Bone marrow (tissue), 2 donors: ENCODE results near the gene EAF1.
A peak's percentile ranks its signal among the peaks of the same experiment; 100 is the strongest.
"Not testable (repeated sequence)": the region's sequence is repeated elsewhere in the genome, so short reads cannot be mapped to it uniquely, and the experiment has no call there.

Experiments
- DNase-seq, 2 donors: peaks; one replicate each; lab custom pipeline; 2025; lab: John Stamatoyannopoulos, UW

EAF1 gene

GRCh38 chr3:15405448-15406050 lies 21.8 kb upstream of the EAF1 start:
- peak in 1 of 2 donors; percentile 75 for DNase-seq

- peak in 1 of 2 donors; percentile 17 for DNase-seq
Observed at GRCh38 chr3:15409239-15409638, 18.2 kb upstream of the EAF1 start.

GRCh38 chr3:15409774-15410173 lies 17.6 kb upstream of the EAF1 start:
- DNase-seq = no peak

GRCh38 chr3:15410966-15411365 lies 16.4 kb upstream of the EAF1 start:
- not testable (repeated sequence) for DNase-seq

- DNase-seq = no peak
Observed at GRCh38 chr3:15420871-15421270, 6.5 kb upstream of the EAF1 start.

- no peak for DNase-seq
Observed at GRCh38 chr3:15426579-15427118, 749 bp upstream of the EAF1 start.

- DNase-seq = no peak
Observed at GRCh38 chr3:15427981-15428380, 583 bp downstream of the EAF1 start.

GRCh38 chr3:15428539-15428938 lies 1.1 kb downstream of the EAF1 start:
- DNase-seq = peak in 1 of 2 donors; percentile 25

GRCh38 chr3:15429080-15429479 lies 1.7 kb downstream of the EAF1 start:
- DNase-seq = no peak

GRCh38 chr3:15430624-15431023 lies 3.2 kb downstream of the EAF1 start:
- no peak for DNase-seq

GRCh38 chr3:15431256-15431837 lies 3.9 kb downstream of the EAF1 start:
- DNase-seq = no peak

- no peak for DNase-seq
Observed at GRCh38 chr3:15433531-15433930, 6.1 kb downstream of the EAF1 start.

GRCh38 chr3:15434756-15435155 lies 7.4 kb downstream of the EAF1 start:
- no peak for DNase-seq

GRCh38 chr3:15436246-15436645 lies 8.8 kb downstream of the EAF1 start:
- no peak for DNase-seq

GRCh38 chr3:15438983-15439382 lies 11.6 kb downstream of the EAF1 start:
- DNase-seq = peak in 1 of 2 donors; percentile 90

GRCh38 chr3:15439476-15439875 lies 12.1 kb downstream of the EAF1 start:
- DNase-seq = no peak

- peak in 1 of 2 donors; percentile 86 for DNase-seq
Observed at GRCh38 chr3:15440891-15441290, 13.5 kb downstream of the EAF1 start.

GRCh38 chr3:15443826-15444524 lies 16.6 kb downstream of the EAF1 start:
- no peak for DNase-seq

GRCh38 chr3:15449489-15450224 lies 22.3 kb downstream of the EAF1 start:
- no peak for DNase-seq

GRCh38 chr3:15450438-15451215 lies 23.2 kb downstream of the EAF1 start:
- DNase-seq = no peak

GRCh38 chr3:15451216-15452113 lies 24.1 kb downstream of the EAF1 start:
- no peak for DNase-seq
